ENCODE results near the gene CPA5. TPM values are rescaled to one million over a fixed set of nuclear protein-coding genes. Genes with fewer than 3 reads are reported as not detected.

CPA5 gene
- polyA plus RNA-seq, 5 donors: 0.10 to 1.4 (median 0.30) TPM

DNA sequence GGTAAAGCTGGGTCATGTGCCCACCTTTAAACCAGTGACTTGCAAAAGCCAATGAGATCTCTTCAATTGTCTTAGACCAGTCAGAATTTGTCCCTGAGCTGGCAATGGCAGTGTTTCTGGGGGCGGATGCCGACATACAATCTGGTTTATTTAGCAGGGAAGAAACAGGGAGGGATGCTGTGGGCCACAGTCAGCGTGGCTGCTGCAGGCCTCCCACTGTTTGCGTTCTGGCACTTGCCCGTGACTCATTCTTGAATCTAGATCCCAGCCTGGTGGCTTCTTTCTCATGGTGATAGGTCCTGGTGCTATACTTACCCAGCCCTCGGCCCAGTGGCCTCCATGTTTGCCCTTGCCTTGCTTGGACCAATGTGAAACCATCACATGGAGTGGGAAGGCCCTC lies 32.6 kb downstream of the CPA5 start:
- DNase-seq: no peak

DNA sequence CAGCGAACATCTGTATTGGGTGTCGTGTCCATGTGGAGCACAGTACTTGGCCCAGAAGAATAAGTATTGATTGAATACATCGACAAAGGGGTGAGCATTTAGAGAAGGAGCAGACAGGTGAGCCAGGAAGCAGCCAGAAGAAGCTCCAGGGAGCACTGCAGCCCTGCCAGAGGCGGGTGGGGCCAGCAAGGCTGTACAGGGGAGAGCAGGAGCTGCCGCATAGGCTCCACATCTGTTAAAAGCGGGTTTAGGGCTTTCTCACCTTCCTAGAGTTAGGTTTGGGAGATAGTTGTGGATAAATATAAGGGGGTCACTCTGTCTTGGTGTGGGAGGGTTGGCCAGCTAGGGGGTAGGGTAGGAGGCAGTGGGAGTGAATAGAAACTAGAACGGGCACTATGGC lies 34.4 kb downstream of the CPA5 start:
- no peak for DNase-seq

DNA sequence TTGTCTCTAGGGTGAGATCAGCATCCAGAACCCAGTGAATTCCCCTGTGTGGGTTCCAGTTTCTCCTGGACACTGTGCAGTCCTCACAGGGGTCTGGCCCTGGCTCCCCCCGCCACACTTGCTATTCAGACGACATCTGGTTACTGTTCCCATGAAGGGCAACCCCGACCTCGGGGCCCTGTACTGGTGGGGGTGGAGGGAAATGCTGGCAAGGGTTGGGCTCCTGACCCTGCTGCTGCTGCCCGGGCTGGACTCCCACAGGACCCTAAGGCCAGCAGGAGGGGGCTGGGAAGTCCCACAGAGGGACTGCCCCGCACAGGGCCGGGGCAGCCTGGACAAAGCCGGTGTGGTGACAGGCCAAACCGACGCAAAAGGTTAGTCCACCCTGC lies 34.9 kb downstream of the CPA5 start:
- no peak for DNase-seq

DNA sequence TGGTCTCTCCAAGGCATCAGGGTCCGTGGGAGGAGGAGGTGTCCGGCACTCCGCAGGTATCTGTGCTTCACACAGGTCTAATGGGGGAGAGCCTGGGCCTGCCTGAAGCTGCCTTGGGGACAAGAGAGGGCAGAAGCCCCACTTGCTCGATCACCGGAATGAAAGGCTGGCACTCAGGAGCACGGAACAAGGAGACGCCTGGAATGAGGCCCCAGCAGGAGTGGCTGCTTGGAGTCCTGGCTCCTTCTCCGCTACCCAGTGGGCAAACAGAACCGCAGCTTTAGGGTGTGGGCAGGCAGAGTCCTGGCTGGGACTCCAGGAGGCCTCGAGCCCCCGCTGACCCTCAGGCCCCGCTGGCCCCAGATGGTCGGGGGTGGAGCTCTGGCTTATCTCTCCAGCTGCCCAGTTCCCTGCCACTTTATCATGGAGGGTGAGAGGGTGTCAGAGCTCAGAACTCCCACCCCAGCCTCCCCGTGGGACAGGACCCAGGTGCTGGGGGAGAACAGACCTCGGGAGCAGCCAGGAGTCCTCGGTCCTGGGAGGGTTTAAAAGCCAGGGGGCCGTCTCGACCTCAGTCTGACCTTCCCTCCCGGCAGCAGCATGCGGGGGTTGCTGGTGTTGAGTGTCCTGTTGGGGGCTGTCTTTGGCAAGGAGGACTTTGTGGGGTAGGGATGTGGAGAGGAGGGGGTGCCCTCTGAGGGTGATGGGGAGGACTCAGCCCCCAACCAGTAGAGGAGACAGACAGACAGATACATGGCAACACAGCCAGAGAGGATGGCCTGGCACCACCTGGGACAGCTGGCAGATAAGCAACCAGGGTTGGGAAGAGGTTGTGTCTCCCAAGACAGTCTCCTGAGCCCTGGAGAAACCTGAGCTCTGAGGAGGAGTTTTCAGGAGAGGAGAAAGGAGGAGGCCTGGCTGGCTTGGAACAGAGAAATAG lies 35.6 kb downstream of the CPA5 start, which contains the start of gene CPA1:
Gene CPA1, plus strand, starts transcription at position 574 of the 940 bp plus-strand sequence. Its CDS starts 27 bp downstream, at position 601.
- DNase-seq: no peak

DNA sequence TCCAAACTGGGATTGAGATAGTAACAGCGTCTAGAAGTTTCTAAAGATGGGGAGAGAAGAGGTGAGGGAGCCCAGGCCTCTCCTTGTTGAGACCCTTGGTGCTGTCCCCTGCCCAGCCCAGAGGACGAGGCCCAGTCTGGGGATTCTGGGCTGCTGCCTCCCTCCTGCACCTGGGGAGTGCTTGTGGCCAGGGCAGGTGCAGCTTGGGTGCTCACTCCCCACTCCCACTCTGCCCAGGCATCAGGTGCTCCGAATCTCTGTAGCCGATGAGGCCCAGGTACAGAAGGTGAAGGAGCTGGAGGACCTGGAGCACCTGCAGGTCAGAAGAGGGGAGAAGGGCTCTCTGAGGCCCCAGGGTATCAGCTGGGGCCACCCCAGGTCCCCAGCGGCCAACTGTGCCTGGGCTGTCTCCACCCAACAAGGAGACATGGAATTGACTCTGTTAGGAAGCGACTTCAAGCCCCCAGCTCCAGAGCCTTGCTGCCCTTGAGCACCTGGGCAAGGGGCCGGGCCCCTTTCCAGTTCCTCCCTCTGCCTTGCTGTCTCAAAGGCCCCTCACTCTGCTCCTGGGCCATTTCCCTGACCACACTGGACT lies 36.3 kb downstream of the CPA5 start:
- DNase-seq: no peak

DNA sequence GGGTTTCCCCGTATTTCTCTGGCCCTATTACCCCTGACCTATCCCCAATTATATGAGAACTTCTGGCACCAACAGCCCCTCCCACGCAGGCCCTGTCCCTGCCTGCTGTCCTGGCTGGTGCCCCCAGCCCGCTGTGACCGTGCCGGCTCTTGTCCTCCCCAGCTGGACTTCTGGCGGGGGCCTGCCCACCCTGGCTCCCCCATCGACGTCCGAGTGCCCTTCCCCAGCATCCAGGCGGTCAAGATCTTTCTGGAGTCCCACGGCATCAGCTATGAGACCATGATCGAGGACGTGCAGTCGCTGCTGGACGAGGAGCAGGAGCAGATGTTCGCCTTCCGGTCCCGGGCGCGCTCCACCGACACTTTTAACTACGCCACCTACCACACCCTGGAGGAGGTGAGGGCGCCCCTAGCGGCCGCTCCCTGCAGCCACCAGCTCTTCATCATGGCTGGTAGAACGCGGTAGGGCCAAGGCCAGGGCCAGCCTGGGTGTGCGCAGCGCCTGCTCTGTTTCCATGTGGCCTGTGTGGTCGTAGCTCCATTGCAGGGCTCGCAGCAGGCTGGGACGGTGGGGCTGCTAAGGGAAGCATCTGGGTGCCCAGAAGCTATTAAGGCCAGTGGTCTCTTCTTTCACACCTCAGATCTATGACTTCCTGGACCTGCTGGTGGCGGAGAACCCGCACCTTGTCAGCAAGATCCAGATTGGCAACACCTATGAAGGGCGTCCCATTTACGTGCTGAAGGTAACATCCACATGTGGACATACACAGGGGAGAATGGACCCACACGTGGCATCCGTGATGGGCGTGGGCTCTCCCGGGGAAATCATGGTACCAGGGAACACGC lies 37.1 kb downstream of the CPA5 start:
- DNase-seq: no peak

DNA sequence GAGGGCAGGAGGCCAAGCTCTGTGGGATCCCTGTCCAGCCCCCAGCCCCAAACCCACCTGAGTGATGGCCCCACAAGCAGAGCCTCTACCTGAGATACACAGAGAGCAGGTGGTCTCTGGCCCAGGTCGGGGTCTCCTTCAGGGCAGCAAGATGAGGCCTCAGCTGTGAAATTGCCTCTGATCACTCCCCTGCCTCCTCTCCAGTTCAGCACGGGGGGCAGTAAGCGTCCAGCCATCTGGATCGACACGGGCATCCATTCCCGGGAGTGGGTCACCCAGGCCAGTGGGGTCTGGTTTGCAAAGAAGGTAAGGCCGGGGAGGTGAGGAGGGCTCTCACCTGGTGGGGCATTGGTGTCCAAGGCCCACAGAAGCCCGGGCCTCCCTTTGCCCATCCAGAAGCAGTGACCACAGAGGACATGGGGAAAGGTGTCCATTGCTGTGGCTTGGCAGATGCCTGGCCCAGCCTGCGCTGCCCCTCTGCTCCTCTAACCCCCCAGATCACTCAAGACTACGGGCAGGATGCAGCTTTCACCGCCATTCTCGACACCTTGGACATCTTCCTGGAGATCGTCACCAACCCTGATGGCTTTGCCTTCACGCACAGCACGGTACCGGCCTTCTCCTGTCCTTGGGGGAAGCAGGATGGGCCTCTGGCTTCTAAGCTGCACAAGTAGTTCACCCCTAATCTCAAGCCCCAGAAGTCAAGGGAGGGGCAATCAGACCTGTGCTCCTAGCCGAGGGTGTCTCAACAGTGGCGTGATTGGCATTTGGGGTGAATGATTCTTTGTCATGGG lies 38.8 kb downstream of the CPA5 start:
- no peak for DNase-seq

DNA sequence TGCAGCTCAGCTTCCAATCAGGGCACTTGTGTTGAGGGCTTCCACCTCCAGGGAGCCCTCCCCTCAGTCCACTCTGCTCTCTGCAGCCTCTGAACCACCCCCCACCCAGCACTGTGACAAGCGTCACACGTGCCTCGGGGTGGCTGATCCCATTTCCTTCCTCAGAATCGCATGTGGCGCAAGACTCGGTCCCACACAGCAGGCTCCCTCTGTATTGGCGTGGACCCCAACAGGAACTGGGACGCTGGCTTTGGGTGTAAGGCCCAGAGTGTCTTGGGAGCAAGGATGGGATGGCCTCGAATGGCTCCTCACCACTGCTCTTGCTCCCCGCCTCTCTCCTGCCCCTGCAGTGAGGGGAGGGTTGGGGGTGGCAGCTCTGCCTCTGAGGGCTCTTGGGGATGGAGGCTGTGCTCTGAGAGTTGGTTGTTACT lies 39.8 kb downstream of the CPA5 start:
- no peak for DNase-seq

DNA sequence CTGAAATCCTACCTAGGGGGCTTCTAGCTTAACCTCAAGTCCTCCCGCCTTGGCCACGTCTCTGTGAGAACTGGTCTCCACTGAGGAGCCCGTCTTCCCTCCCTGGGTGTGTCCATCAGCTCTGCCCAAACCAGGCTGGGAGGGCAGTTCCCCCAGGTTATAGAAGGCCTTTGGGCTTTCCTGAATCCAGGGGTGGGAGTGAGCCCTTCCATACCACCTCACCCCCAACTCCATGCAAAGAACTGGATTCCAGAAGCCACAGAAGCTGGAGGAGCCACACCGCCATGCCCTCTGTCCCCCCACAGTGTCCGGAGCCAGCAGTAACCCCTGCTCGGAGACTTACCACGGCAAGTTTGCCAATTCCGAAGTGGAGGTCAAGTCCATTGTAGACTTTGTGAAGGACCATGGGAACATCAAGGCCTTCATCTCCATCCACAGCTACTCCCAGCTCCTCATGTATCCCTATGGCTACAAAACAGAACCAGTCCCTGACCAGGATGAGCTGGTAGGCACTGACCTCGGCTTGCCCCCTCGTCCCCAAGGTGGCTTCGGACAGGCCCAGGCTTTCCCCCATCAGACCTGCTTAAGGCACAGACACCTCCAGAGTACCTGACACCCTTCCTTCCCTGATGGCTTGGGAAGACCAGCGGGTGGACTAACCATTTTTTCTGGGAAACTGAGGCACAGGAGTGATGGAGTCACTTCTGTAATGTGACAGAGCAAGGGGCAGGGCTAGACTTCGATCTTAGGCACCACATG lies 40.4 kb downstream of the CPA5 start:
- DNase-seq: no peak

DNA sequence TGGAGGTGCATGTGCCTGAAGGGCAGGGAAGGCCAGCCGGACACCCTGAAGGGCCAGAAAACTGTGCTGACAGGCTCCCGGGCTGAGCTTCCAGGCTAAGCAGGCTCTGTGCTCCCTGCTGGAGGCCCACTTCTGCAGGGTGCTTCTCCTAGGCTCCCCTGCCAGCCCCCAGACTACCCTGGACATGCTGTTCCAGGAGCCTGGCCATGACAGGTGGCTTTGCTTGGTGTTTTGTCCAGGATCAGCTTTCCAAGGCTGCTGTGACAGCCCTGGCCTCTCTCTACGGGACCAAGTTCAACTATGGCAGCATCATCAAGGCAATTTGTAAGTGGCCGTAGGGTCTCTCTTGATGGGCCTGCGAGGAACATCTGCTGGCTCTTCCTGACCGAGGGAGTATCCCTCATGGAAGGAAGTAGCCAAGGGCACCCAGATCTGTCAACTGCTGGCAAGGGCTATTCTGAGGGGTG lies 41.0 kb downstream of the CPA5 start:
- DNase-seq: no peak

DNA sequence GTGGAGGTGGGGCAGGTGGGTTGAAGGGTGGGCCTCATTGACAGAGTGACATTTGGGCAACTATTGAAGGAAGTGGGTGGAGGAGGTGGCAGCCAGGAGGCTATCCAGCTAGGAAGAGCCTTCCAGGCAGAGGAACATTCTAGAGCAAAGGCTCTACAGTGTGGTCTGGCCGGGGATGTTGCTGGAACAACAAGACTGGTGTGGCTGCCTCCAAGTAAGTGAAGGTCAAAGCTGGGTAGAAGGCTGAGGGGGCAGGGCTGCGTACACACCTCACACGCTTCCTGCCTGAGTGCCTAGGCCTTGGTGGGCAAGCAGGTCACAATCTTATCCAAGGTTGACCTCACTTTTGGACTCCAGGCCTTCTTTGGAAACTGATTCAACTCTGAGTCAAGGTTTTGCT lies 42.3 kb downstream of the CPA5 start:
- DNase-seq: no peak

DNA sequence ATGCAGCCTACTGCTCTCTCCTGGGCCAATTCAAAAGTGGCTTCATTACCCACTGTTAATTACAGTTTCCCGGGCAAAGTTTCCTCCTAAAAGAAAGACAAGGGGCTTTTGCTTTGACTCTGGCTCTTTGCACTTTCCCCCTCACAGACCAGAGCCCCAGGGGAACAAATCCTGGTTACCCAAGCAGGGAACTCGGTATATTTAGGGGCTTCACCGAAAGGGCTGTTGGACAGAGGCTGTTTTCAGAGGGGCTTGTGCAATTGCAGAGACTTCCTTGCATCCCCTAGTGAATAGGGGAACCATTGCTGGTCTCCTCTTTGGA lies 42.7 kb downstream of the CPA5 start:
- no peak for DNase-seq

DNA sequence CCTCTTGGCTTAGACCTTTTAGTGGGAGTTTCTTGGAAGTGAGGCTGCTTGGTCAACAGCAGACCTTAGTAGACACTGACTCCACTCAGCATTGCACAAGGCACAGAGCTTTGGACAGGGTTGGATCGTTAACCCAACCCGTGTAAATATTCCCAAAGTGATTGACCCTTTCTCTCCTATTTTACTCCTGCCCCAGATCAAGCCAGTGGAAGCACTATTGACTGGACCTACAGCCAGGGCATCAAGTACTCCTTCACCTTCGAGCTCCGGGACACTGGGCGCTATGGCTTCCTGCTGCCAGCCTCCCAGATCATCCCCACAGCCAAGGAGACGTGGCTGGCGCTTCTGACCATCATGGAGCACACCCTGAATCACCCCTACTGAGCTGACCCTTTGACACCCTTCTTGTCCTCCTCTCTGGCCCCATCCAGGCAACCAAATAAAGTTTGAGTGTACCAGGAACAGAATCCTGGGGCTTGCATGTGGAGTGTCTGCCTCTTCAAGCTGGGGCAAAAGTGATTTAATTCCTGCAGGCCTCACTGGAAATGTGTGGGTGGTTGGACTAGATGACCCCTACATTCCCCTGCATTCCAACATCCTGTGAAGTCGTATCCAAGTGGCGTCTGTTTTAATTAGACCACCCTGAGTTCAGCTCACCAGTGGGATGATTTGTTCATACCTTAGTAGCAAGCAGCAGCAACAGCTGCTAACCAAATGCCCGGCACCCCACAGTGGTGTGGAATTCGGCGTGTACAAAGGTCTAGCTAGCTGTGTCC lies 43.2 kb downstream of the CPA5 start:
- no peak for DNase-seq

DNA sequence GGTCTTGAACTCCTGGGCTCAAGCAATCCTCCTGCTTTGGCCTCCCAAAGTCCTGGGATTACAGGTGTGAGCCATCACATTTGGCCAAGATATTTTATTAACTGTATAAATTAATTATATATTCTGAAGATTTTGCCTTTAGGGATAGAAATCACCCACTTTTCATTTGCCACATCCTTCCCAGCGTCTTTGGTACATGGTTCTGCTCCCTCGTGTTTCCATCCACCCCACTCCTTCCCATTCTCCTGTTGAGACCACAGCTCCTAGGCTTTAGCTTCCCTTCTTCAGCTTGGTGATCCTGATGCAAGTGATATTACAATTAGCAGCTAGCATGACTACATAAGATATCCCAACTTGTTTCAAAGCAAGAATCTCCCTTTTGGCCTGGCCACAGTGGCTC lies 44.1 kb downstream of the CPA5 start:
- DNase-seq: no peak

DNA sequence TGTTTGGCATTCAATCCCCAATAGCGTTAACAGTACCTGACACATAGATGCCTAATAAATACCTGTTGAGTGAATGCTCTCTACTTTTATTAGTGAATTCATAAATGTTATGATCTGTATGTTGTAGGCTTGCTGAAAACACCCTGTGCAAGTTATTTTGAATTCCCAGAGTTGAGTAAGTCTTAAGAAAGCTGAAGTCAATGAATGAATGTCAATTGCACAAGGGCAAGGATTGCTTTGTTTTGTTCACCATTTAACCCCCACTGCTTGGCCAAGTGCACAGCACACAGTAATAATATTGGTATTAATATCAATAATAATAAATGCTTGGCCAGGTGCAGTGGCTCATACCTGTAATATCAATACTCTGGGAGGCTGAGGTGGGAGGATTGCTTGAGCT lies 45.9 kb downstream of the CPA5 start:
- no peak for DNase-seq

DNA sequence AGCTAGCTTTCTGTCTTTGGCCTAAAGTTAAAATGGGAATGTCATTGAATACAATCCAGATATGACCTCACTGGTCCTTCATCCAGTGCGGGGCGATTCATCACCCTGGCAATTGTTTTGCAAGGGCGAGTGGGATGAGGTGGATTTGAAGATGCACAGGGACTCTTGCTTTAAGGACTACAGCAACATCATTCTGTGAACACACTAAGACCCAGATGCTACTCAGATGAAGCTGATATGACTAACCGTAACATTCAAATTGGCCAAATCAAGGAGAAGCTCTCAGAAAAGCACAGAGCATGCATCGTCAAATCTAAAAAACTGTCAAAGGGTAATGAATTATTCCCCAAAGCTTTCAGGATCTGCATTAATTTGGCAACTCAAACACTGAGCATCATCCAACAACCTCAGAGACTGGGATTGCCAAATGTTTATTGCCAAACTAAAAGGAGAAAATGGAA lies 48.5 kb downstream of the CPA5 start:
- DNase-seq: no peak

DNA sequence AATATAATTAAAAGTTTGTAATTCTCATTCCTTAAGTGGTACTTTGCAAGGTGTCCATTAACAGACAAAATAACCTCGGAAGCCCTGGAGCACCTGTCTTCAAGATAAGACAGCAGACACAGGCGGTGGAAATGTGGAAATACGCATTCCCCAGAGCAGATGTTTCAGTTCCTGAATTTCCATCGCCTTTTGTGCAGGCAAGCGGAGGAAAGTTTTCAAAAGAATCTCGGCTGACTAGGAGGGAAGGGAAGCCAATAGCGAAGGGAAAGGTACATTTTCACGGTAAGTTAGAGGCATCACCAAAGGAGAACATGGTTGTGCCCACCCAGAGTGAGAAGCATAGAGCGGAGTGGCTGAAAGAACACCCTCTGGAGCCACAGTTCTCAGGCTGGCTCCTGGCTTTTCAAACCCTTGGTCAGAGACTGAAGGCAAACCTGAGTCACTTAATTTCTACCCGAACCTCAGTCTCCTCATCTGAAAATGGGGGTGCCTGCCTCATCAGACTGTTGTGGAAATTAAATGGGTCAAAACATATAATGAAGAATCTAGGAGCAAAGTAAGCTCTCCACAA lies 49.3 kb downstream of the CPA5 start:
- DNase-seq: no peak

DNA sequence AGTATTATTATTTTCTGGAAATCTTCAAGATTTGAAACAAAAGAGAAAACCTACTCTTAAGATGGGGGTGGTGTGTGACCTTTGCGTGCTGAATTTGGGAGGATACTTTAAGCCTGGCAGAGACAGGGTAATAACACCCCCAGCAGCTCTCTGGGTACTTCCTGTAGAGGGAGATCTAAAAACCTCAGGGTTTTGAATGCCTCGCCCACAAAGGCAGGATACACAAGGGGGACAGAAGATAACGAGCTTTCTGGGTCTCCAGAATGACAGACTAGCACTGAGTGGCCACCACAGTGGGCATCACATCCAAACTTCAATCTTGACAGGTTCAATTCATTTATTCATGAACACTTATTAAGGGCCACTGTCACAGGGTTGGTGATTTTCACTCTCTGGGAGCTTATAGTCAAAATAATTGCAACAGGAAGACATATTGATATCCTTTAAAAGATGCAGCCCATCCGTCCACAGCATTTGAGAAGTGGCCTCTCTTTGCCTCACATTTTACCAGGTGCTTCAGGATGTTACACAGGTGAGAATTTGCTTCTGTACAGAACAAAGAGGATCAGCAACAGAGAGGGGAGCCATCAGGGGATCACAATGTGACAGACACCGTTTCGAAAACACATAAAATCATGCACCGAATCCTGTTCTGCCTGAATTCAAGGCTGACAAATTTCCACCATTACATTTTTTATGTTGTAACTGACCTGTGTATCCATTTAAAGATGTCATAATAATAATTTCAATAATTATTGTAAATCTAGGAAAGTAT lies 50.0 kb downstream of the CPA5 start:
- no peak for DNase-seq

DNA sequence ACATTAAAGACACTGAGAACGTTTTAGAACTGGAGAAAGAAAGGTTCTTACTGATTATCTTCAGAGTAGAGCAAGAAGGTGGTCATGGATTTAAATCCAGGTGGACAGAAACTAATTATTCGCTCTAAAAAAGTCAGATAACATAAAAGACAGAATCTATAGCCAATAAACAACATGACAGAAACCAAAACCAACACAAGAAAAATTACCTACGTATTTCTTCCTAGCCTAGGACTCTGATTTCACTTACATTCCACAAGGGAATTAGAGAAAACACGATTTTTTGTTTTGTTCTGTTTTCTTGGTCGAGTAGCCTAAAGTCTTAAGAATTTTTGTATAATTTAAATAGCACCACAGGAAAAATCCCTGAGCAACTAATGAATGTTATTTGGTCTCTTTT lies 50.8 kb downstream of the CPA5 start:
- DNase-seq: no peak

Measured in right lung (tissue), 5 donors.